Breast epithelium (tissue), 3 donors: ENCODE measurements around the gene SRGAP1.

Source experiments
- CTCF ChIP-seq, 3 donors: fragments of 450-650 bp; IDR thresholded peaks; one replicate each; pipeline ENCODE4 v1.5.1; 2016 to 2017; ENCODE audit warnings: antibody characterized with exemption in 3 of 3, mild to moderate bottlenecking in 3 of 3, moderate library complexity in 3 of 3
- POLR2A ChIP-seq: fragments of 450-650 bp; IDR thresholded peaks from one replicate; pipeline ENCODE4 v1.6.1; 2016; ENCODE audit warnings: antibody characterized with exemption, mild to moderate bottlenecking, moderate library complexity
- POLR2AphosphoS5 ChIP-seq, 3 donors: sonication (generic); formaldehyde crosslinking; IDR thresholded peaks; one replicate each; pipeline ENCODE4 v1.6.1; 2017; ENCODE audit warnings: antibody characterized with exemption in 3 of 3

GRCh38 chr12:64053117-64053516, 208.6 kb downstream of the SRGAP1 start:
- TF ChIP-seq POLR2AphosphoS5 (IDR thresholded peaks at IDR 0.05) (no peak), CTCF (IDR thresholded peaks at IDR 0.05) (no peak), POLR2A (no peak)
